Activated T-cell treated with anti-CD3 and anti-CD28 coated beads for 1 hour (primary cell): Measurements from ENCODE around the gene TMOD1.

Experiments
- DNase-seq: peaks from one replicate; pipeline ENCODE4 v3.0.0-alpha.2; 2020; ENCODE audit warnings: low read depth

TMOD1 gene

DNA sequence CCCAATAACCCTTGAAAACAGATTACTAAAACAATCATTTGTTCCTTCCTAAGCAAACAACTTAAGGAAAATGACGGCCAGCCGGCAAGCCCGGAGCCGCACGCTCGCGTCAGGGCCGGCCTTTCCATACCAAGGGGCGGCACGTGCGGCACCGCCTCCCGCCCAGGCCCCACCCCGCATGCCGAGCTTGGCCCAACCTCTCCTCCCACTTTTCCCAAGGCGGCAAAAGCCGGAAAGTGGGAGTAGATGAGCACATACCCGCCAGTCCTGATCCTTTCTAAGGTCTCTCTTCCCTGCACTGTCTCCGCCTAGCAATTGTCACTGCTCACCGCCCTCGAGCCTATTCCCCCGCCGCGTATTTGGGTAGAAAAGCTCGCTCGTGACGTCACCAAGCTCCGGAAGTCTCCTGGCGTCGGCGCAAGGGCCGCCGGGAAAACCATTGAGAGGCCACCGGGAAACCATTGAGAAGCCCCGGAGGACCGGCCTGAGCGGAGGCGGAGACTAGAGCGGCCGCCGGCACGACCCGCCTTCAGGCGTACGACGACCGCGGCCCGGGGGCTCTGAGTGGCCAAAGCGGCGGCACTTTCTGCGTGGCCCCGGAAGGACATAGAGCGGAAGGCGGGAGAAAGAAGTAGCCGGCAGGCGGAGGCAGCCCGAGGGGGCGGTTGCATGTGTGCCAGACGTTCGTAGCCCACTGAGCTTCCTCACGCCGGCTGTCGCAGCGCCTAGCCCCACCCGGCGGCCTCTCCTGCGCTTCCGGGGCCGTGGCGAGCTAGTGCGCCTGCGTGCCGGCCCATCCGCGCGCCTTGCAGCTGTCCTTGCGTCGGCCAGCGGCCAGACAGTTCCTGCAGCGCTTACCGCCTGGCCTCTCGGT, 131.8 kb downstream of the TMOD1 start, which contains the start of the genes NCBP1 and TSTD2:
Gene NCBP1 (plus strand): TSS at position 837 of the 874 bp plus-strand sequence. CDS start 61 bp downstream, outside the sequence.
Gene TSTD2 (minus strand): TSS at position 384 of the 874 bp plus-strand sequence. CDS start 5,806 bp downstream, outside the sequence.
- DNase-seq, result peak; percentile 90

DNA sequence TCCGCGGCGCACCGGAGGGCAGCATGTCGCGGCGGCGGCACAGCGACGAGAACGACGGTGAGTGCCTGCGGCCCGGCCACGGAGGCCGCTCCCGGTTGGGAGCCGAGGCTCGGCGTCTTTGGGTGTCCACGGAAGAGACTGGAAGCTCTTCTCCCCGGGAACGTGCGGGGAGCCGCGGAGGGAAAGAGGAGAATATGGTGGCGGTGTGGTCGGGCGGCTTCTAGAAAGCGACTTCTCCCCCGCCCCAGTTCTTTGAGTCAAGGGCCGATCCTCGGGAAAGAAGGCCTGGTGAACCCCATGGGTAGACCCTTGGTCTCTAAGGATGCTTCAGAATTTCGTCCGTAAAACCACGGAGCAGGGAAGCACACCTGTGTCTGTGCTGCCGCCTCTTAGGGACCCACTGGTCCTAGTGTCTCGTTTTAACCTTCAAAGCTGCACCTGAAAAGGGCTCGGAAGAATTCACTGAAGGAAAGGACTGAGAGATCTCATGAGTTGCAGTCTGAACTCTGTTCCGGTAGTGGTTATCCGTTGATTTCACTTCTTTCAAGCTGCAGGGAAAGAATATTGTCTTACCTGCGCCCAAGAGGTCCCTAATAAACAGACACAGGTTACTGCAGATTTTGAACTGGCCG, 132.5 kb downstream of the TMOD1 start:
- no peak for DNase-seq

DNA sequence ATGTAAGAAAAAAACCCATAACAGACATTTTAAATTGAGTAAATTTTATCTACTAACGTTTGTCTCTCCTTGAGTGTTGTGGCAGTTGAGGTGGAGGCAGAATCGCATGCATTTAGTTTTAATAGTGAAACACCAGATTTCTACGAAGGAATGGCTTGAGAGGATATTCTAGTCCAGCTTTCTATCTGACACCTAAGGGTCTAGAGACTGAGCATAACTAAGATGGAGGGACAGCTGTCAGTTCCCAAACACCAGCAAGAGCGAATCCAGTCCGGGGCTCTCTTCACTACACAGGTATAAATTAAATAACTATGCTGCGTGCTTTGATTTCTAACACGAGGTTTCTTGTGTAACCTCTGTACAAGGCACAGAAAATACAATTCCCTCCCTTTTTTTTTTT, 133.6 kb downstream of the TMOD1 start:
- DNase-seq, result no peak

DNA sequence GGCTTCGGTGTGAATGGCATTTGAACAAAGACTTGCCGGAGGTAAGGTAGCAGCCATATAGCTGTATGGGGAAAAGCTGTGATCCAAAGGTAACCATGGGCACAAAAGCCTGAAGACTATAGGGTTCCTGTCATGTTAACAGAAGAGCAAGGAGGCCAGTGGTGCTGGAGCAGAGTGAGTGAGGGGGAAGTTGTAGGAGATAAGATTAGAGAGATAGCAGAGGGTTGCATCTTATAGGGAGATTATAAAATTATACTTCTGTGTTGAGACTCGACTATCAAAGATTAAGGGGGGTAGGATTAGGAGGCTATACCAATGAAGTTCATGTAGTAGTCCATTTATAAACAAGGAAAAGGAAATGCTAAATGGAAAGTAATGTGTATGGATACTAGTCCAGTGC, 135.4 kb downstream of the TMOD1 start:
- no peak for DNase-seq

DNA sequence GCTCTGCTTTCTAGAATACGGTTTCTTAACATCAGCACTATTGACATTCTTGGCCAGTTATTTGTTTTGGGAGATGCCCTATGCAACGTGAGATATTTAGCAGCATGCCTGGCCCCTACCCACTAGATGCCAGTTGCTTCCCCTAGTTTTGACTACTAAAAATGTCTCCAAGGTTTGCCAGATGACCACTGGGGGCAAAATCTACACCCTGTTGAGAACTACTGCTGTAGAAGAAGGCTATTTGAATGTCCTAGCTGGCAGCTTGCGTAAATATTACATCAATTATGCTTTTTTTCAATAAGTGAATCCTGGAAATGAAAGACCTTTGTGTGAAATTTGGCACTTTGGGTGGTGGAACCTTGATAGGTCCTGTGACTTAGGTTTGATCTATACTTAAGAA, 137.2 kb downstream of the TMOD1 start:
- no peak for DNase-seq

DNA sequence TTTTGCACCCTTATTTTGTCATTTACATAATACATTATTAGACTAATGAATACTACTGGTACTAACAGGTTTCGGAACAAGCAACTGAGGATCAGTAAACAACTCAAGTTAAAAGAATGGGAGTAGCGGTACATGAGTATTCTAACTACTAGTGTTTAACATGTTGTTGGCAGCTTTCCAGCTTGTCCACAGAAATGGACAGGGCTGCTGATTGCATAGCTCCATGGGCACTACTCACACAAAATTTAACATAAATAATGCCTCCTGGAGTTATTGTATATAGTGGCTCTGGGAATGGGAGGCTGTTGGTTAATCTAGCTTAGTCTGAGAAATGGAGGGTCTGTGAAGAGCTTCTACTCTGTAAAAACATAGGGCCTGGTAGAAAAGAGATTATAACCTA, 138.9 kb downstream of the TMOD1 start:
- no peak for DNase-seq

DNA sequence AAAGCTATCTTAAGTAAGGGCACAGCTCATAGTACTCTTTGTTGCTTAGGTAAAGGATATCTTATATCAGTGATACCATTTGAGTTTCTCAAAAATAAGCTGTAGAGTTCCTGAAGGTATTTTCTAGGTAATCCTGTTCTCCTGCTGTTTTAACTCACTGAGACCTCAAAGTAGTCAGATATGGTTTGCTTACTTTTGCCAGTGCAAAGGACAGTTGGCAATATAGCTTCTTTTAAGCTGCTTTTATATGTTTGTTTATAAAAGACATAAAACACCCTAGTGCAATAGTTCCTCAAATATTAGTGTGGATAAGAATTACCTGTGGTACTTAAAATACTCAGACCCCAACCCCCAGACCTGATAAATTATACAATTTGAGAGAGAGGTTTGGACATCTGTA, 144.3 kb downstream of the TMOD1 start:
- no peak for DNase-seq

DNA sequence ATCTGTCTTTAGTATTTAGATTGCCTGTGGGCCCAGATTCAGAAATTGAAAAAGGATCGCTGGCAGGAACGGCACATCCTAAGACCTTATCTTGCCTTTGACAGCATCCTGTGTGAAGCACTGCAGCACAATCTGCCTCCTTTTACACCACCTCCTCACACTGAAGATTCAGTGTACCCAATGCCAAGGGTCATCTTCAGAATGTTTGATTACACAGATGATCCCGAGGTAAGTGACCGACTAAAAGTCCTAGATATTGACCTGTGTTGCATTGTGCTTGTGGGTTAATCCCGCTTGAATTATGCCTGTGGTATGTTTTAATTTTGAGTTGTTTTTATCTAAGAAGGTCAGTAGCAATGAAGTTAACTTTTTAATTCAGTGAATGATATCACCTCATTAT, 146.5 kb downstream of the TMOD1 start:
- DNase-seq, result no peak
